HG03097 (cell line): ENCODE results near the gene TMEM167B.

Source experiments
- ATAC-seq: cut with Tn5 transposase; IDR thresholded peaks from one replicate; pipeline ENCODE4 v1.9.1; 2021; ENCODE audit not compliant: unreplicated experiment, low FRiP score

Gene TMEM167B

GRCh38 chr1:109080441-109081082 is 10.0 kb upstream of the TMEM167B start:
- ATAC-seq: no peak

- no peak for ATAC-seq
Observed at GRCh38 chr1:109083501-109083900, 7.1 kb upstream of the TMEM167B start.

GRCh38 chr1:109083923-109084322 is 6.6 kb upstream of the TMEM167B start:
- ATAC-seq: no peak

GRCh38 chr1:109084563-109085517 is 5.7 kb upstream of the TMEM167B start:
- ATAC-seq: no peak

- ATAC-seq: no peak
Observed at GRCh38 chr1:109089242-109090015, 1.1 kb upstream of the TMEM167B start.

GRCh38 chr1:109091078-109091838 is 694 bp downstream of the TMEM167B start:
- peak; percentile 39 for ATAC-seq

GRCh38 chr1:109091839-109092193 is 1.3 kb downstream of the TMEM167B start:
- no peak for ATAC-seq

- no peak for ATAC-seq
Observed at GRCh38 chr1:109094377-109094803, 3.8 kb downstream of the TMEM167B start.

GRCh38 chr1:109094871-109095270 is 4.3 kb downstream of the TMEM167B start:
- ATAC-seq: no peak

- ATAC-seq: no peak
Observed at GRCh38 chr1:109095631-109096030, 5.1 kb downstream of the TMEM167B start.

- no peak for ATAC-seq
Observed at GRCh38 chr1:109096120-109096519, 5.6 kb downstream of the TMEM167B start.

- peak; percentile 89 for ATAC-seq
Observed at GRCh38 chr1:109099938-109100773, 9.6 kb downstream of the TMEM167B start.

- ATAC-seq: no peak
Observed at GRCh38 chr1:109104364-109105151, 14.0 kb downstream of the TMEM167B start.

- ATAC-seq: no peak
Observed at GRCh38 chr1:109105881-109106280, 15.3 kb downstream of the TMEM167B start.

- no peak for ATAC-seq
Observed at GRCh38 chr1:109107785-109108184, 17.2 kb downstream of the TMEM167B start.

- no peak for ATAC-seq
Observed at GRCh38 chr1:109109906-109110305, 19.3 kb downstream of the TMEM167B start.

- no peak for ATAC-seq
Observed at GRCh38 chr1:109111386-109112055, 21.0 kb downstream of the TMEM167B start.

- no peak for ATAC-seq
Observed at GRCh38 chr1:109112056-109112651, 21.6 kb downstream of the TMEM167B start.
